H1 (cell line): ENCODE results near the gene AGPS. TPM values are rescaled to one million over a fixed set of nuclear protein-coding genes. Genes with fewer than 3 reads are reported as not detected.

Experiments used
- BACH1 ChIP-seq: IDR thresholded peaks from 2 replicates; pipeline ENCODE4 v1.6.1; 2012; ENCODE audit warnings: low read length, improper control_type of control experiment
- CBX8 ChIP-seq: fragments of 300-800, 300-1000 bp; sonication (generic); IDR thresholded peaks from 2 replicates; pipeline ENCODE4 v1.7.1; 2016; ENCODE audit warnings: low read depth, low read length, borderline replicate concordance
- CEBPB ChIP-seq: IDR thresholded peaks from 2 replicates; pipeline ENCODE4 v1.6.1; 2012; ENCODE audit warnings: low read depth, low read length
- EGR1 ChIP-seq: IDR thresholded peaks from 2 replicates; pipeline ENCODE4 v1.6.1; 2011; ENCODE audit warnings: low read depth, low read length, borderline replicate concordance
- GTF2F1 ChIP-seq: IDR thresholded peaks from 2 replicates; pipeline ENCODE4 v1.6.1; 2012; ENCODE audit warnings: low read depth, low read length, improper control_type of control experiment, borderline replicate concordance
- HDAC2 ChIP-seq, 2 experiments: fragments of 300-600 bp in 1 of 2; sonication (generic) in 1 of 2; IDR thresholded peaks; 2 replicates each; pipeline ENCODE4 v1.6.1; 2011 to 2012; ENCODE audit warnings: low read depth in 2 of 2, low read length in 2 of 2, mild to moderate bottlenecking in 2 of 2, moderate library complexity in 2 of 2, borderline replicate concordance in 1 of 2, inconsistent platforms in 1 of 2
- JUND ChIP-seq: IDR thresholded peaks from 2 replicates; pipeline ENCODE4 v1.6.1; 2011; ENCODE audit warnings: mild to moderate bottlenecking, improper control_type of control experiment, low read length
- KDM4A ChIP-seq: IDR thresholded peaks from one replicate; pipeline ENCODE4 v1.7.1; 2012; ENCODE audit warnings: low read depth, mild to moderate bottlenecking, moderate library complexity, low read length, inconsistent platforms; ENCODE audit not compliant: severe bottlenecking
- NANOG ChIP-seq: IDR thresholded peaks from 2 replicates; pipeline ENCODE4 v1.6.1; 2011; ENCODE audit warnings: low read length, low read depth, mild to moderate bottlenecking, inconsistent platforms; ENCODE audit not compliant: insufficient read depth, poor library complexity, severe bottlenecking
- PHF8 ChIP-seq: fragments of 200-600 bp; sonication (generic); conservative IDR thresholded peaks from 2 replicates; pipeline ENCODE4 v1.7.1; 2012; ENCODE audit warnings: low read depth, mild to moderate bottlenecking, inconsistent platforms, low read length, moderate library complexity
- POLR2AphosphoS5 ChIP-seq: IDR thresholded peaks from 2 replicates; pipeline ENCODE4 v1.6.1; 2011; ENCODE audit warnings: low read depth, low read length
- POU5F1 ChIP-seq: IDR thresholded peaks from 2 replicates; pipeline ENCODE4 v1.6.1; 2011; ENCODE audit warnings: low read depth, mild to moderate bottlenecking, low read length, moderate library complexity
- RBBP5 ChIP-seq: IDR thresholded peaks from 2 replicates; pipeline ENCODE4 v1.7.1; 2012; ENCODE audit warnings: low read depth, mild to moderate bottlenecking, inconsistent platforms, low read length, moderate library complexity, borderline replicate concordance
- RNF2 ChIP-seq: fragments of 200-900, 300-1000 bp; sonication (generic); IDR thresholded peaks from 2 replicates; pipeline ENCODE4 v1.7.1; 2016; ENCODE audit warnings: borderline replicate concordance, low read depth, mild to moderate bottlenecking, antibody characterized with exemption, low read length; ENCODE audit not compliant: poor library complexity, severe bottlenecking; ENCODE audit errors: missing control alignments
- RXRA ChIP-seq: IDR thresholded peaks from 2 replicates; pipeline ENCODE4 v1.6.1; 2011; ENCODE audit warnings: low read depth, mild to moderate bottlenecking, low read length, moderate library complexity; ENCODE audit not compliant: insufficient read depth
- SIN3A ChIP-seq, 2 experiments: IDR thresholded peaks in 1 of 2; conservative IDR thresholded peaks in 1 of 2; 2 replicates each; pipeline ENCODE4 v1.6.1; 2011 to 2012; ENCODE audit warnings: low read length in 2 of 2, improper control_type of control experiment in 1 of 2, low read depth in 1 of 2, mild to moderate bottlenecking in 1 of 2
- TAF7 ChIP-seq: optimal IDR thresholded peaks from 2 replicates; pipeline ENCODE3; 2011; ENCODE audit warnings: low read depth, mild to moderate bottlenecking, inconsistent platforms, low read length, moderate library complexity, borderline replicate concordance
- YY1 ChIP-seq: IDR thresholded peaks from 2 replicates; pipeline ENCODE4 v1.6.1; 2011; ENCODE audit warnings: low read depth, mild to moderate bottlenecking, low read length
- polyA plus RNA-seq, 7 experiments: library from polyadenylated mRNA; depleted of rRNA in 3 of 7; stranded (reverse) in 5 of 7; unstranded in 2 of 7; fragments of >200 nt in 5 of 7; fragments of 200-250 nt in 2 of 7; gene quantifications; 1 replicate in 5 of 7; 2 replicates in 1 of 7; 4 replicates in 1 of 7; pipeline versions ENCODE4 v1.2.1 to v1.2.3, GENCODE V29; 2011 to 2013; ENCODE audit warnings: missing spikeins in 2 of 7, mixed read lengths in 2 of 7
- total RNA-seq: library from RNA; stranded (reverse); fragmentation: NEBNext Ultra II Directional; extraction: Animal tissue kit (Norgen Biotek cat#: 25700); gene quantifications from 2 replicates; pipeline ENCODE4 v1.2.1, GENCODE V29; 2021

The AGPS gene
- total and polyA plus RNA-seq, 2 of the 8 experiments (the other 6 are each of a cell fraction or from before 2014, with no cell fraction given): 7.3 to 57.8 TPM

DNA sequence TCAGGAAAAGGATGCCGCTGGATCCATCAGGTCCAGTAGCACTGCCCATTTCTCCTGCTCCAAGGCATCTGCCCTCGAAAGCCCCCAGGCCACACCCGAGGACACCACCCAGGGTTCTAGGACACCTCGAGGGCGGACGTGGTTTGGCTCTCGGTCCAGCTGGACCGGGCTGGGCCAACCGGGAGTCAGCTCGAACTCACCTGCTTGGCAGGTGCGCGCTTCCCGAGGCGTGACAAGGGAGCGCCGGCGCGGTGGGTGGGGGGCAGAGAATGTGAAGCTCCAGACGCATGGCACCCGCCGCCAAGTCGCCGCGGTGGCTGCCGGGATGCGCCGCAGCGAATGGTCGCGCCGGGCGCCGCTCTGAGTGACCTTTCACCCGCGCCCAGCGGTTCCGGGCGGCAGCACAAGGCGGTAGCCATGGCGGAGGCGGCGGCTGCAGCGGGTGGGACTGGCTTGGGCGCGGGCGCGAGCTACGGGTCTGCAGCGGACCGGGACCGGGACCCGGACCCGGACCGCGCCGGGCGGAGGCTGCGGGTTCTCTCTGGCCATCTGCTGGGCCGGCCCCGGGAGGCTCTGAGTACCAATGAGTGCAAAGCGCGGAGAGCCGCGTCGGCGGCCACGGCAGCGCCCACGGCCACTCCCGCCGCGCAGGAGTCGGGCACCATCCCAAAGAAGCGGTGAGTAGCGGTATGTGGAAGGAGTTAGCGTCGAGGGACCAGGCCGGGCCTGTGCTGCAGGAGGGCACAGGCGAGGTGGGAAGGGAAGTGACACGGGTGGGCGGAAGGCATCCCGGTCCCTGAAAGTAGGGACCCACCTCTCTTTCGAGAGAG, at the start of gene AGPS (continued):
- no peak for TF ChIP-seq RNF2
- TF ChIP-seq POLR2AphosphoS5: peak; percentile 71
- peak in 1 of 2 experiments; percentile 72; a peak in 1 of 4 replicates for TF ChIP-seq HDAC2 (IDR thresholded peaks at IDR 0.05; ENCODE audit: borderline replicate concordance in 1 of 2, low read depth in 2 of 2, low read length in 2 of 2)
- TF ChIP-seq TAF7: peak; percentile 90
- TF ChIP-seq NANOG: no peak
- TF ChIP-seq YY1: peak; percentile 91
- TF ChIP-seq KDM4A: peak; percentile 76
- no peak for TF ChIP-seq CBX8
- TF ChIP-seq RXRA: no peak
- 0 out of 4 replicates have a peak, but pooled peaks of 1 of the 2 experiments have one; percentile 41 for TF ChIP-seq SIN3A (conservative IDR thresholded peaks at IDR 0.05 in 1 of 2, IDR thresholded peaks at IDR 0.05 in 1 of 2; ENCODE audit: low read depth in 1 of 2, low read length in 2 of 2)
- TF ChIP-seq PHF8: peak; percentile 86
- no peak for TF ChIP-seq JUND
- TF ChIP-seq POU5F1: no peak
- peak; percentile 17; the same call in 1 of the 2 replicates for TF ChIP-seq EGR1
- TF ChIP-seq CEBPB: no peak
- no peak for TF ChIP-seq BACH1
- 0 out of 2 replicates have a peak, but pooled peaks have one; percentile 32 for TF ChIP-seq GTF2F1
- TF ChIP-seq RBBP5: peak; percentile 86; the same call in 1 of the 2 replicates
